Measurements from ENCODE around the gene HLA-DQB2. TPM values are rescaled to one million over a fixed set of nuclear protein-coding genes. Genes with fewer than 3 reads are reported as not detected.

The HLA-DQB2 gene
- total and polyA plus RNA-seq, 10 of the 15 experiments (the other 5 are each of a cell fraction or from before 2014, with no cell fraction given), result 0.28 to 27.1 (median 8.0) TPM

DNA sequence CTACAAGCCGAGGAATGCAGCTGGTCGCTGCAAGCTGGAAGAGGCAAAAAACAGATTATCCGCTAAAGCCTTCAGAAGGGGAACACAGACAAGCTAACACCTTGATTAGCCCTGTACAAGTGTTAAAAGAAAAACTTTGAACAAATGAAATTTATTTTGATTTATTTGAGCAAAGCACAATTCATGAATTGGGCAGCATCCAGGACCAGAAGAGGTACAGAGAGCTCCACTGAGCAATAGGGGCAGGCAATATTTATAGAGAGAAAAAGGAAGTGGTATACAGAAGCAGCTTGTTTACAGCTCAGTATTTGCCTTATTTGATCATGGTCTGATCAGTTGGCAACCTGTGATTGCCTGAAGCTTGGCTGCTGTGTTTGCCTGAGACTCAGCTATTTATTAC, 35.8 kb upstream of the HLA-DQB2 start:
- H2AFZ ChIP-seq (ENCODE audit: control insufficient read depth, low read depth, low read length), result no peak overlapping the region
- no peaks in the 10 kb centered on the region for H4K20me1 ChIP-seq (ENCODE audit: control insufficient read depth, insufficient read depth)
- ChIA-PET SMC1A (ENCODE audit: uncharacterized antibody, unreplicated experiment) (interaction anchor here (0.6 to 7.4 kb wide), 16 partner anchors 10 to 935 kb away, joined by 3 to 53 read pairs (median 4); no protein-coding TSS in a partner anchor), RAD21 (ENCODE audit: unreplicated experiment) (interaction anchor here (1.1 to 4.3 kb wide), 6 partner anchors 10 to 186 kb away, joined by 3 to 26 read pairs (median 9); partner anchors contain the start of gene TAP2), CTCF (interaction anchor here (0.7 to 4.1 kb wide), 15 partner anchors 9 to 385 kb away, joined by 3 to 36 read pairs (median 6); partner anchors contain the start of gene TAP2), POLR2A (no interaction called here)
- FAIRE-seq (no peak), ATAC-seq (no peak), DNase-seq (ENCODE audit: low read depth, low spot score) (no peak)
- no peak overlapping the region for H3K4me2 ChIP-seq (ENCODE audit: control insufficient read depth, insufficient read depth)
- H3K9ac ChIP-seq (ENCODE audit: control insufficient read depth, insufficient read depth, low read length), result no peak overlapping the region
- H3K36me3 ChIP-seq (ENCODE audit: control insufficient read depth in 2 of 2, insufficient read depth in 2 of 2, low read length in 1 of 2), result no peaks in the 10 kb centered on the region
- H3K4me3 ChIP-seq, result no peak overlapping the region
- in situ Hi-C loops (cut with MboI), result no loop called here
- no peak for TF ChIP-seq POU2F2 (IDR thresholded peaks at IDR 0.05; ENCODE audit: borderline replicate concordance, low read depth, low read length)
- TF ChIP-seq SPI1 (IDR thresholded peaks at IDR 0.05; ENCODE audit: borderline replicate concordance, insufficient read depth, low read depth, low read length), result peak; percentile 40; the same call in 1 of the 2 replicates
- H3K27me3 ChIP-seq (replicated peaks in 1 of 2; ENCODE audit: control insufficient read depth in 2 of 2, insufficient read depth in 2 of 2, low read length in 1 of 2), result no peaks in the 10 kb centered on the region
- intact Hi-C loops (cut with micrococcal nuclease; ENCODE audit: unreplicated experiment), result loop anchor here (5.0 kb wide), 1 partner anchor 552 kb away; no protein-coding TSS in a partner anchor
- H3K9me3 ChIP-seq (replicated peaks; ENCODE audit: control insufficient read depth, insufficient read depth, low read length), result no peaks in the 10 kb centered on the region; the same call in 1 of the 3 replicates
- H3K4me1 ChIP-seq (ENCODE audit: control insufficient read depth, insufficient read depth, low read length), result peaks cover 18% of the 10 kb centered on the region
- 92% methylated on average over 3 of the region's 3 CpGs for WGBS (ENCODE audit: insufficient coverage, insufficient replicate concordance, low lambda C conversion rate, missing lambda C conversion rate)
- H3K27ac ChIP-seq (ENCODE audit: control insufficient read depth, insufficient read depth), result no peak overlapping the region
- BruUV-seq (replicated peaks), result no TSS peak
- H3K79me2 ChIP-seq (ENCODE audit: control insufficient read depth, insufficient read depth, low read length), result no peaks in the 10 kb centered on the region

- WGBS (ENCODE audit: insufficient coverage, insufficient replicate concordance, low lambda C conversion rate, missing lambda C conversion rate), result 1% methylated on average over 30 of the region's 30 CpGs
- SMC1A ChIA-PET (ENCODE audit: uncharacterized antibody, unreplicated experiment), result interaction anchor here (0.8 to 7.4 kb wide), 12 partner anchors 10 to 382 kb away, joined by 3 to 53 read pairs (median 6); no protein-coding TSS in a partner anchor
- BruUV-seq (replicated peaks), result no TSS peak
- peak overlapping the region; percentile 47; the same call in 1 of the 2 replicates for H3K9ac ChIP-seq (ENCODE audit: control insufficient read depth, insufficient read depth, low read length)
- H3K36me3 ChIP-seq (ENCODE audit: control insufficient read depth in 2 of 2, insufficient read depth in 2 of 2, low read length in 1 of 2), result no peaks in the 10 kb centered on the region
- peaks cover 19% of the 10 kb centered on the region for H3K4me1 ChIP-seq (ENCODE audit: control insufficient read depth, insufficient read depth, low read length)
- intact Hi-C loops (cut with micrococcal nuclease; ENCODE audit: unreplicated experiment) (loop anchor here (1.0 to 5.0 kb wide), 3 partner anchors 71 to 550 kb away; no protein-coding TSS in a partner anchor), in situ Hi-C loops (cut with MboI) (no loop called here)
- H3K9me3 ChIP-seq (replicated peaks; ENCODE audit: control insufficient read depth, insufficient read depth, low read length), result no peaks in the 10 kb centered on the region; the same call in 1 of the 3 replicates
- POLR2A ChIA-PET, result interaction anchor here (0.6 kb wide), 1 partner anchor 99 kb away, joined by 3 read pairs; no protein-coding TSS in a partner anchor
- H3K4me3 ChIP-seq, result peak overlapping the region; percentile 29; the same call in 1 of the 2 replicates
- peak; percentile 75 for FAIRE-seq
- peak overlapping the region; percentile 90 for H2AFZ ChIP-seq (ENCODE audit: control insufficient read depth, low read depth, low read length)
- RAD21 ChIA-PET (ENCODE audit: unreplicated experiment), result interaction anchor here (0.8 to 4.3 kb wide), 9 partner anchors 10 to 383 kb away, joined by 3 to 26 read pairs (median 4); partner anchors contain the start of gene HLA-DOB
- DNase-seq (ENCODE audit: low read depth, low spot score), result no peak
- peak; percentile 89 for ATAC-seq
- peak overlapping the region; percentile 32 for H3K27ac ChIP-seq (ENCODE audit: control insufficient read depth, insufficient read depth)
- H3K4me2 ChIP-seq (ENCODE audit: control insufficient read depth, insufficient read depth), result peak overlapping the region; percentile 93
- H3K27me3 ChIP-seq (replicated peaks in 1 of 2; ENCODE audit: control insufficient read depth in 2 of 2, insufficient read depth in 2 of 2, low read length in 1 of 2), result peaks cover 0 to 5% of the 10 kb centered on the region in 2 experiments; a peak in 2 of 4 replicates
- no peaks in the 10 kb centered on the region for H4K20me1 ChIP-seq (ENCODE audit: control insufficient read depth, insufficient read depth)
- CTCF ChIA-PET, result interaction anchor here (0.6 to 2.3 kb wide), 19 partner anchors 9 to 616 kb away, joined by 3 to 23 read pairs (median 4); partner anchors contain the start of gene TAP2
- no peaks in the 10 kb centered on the region for H3K79me2 ChIP-seq (ENCODE audit: control insufficient read depth, insufficient read depth, low read length)
- TF ChIP-seq SMARCA5 (IDR thresholded peaks at IDR 0.05) (no peak), ZBED1 (IDR thresholded peaks at IDR 0.05; ENCODE audit: borderline replicate concordance) (no peak), STAT1 (conservative IDR thresholded peaks at IDR 0.05) (no peak), NRF1 (conservative IDR thresholded peaks at IDR 0.05; ENCODE audit: low read depth, low read length) (no peak), IRF3 (IDR thresholded peaks at IDR 0.05) (no peak), MXI1 (IDR thresholded peaks at IDR 0.05; ENCODE audit: low read depth, low read length) (no peak), ESRRA (IDR thresholded peaks at IDR 0.05; ENCODE audit: low read length) (no peak), FOS (IDR thresholded peaks at IDR 0.05; ENCODE audit: borderline replicate concordance, extremely low read depth, insufficient read length) (no peak), SMC3 (IDR thresholded peaks at IDR 0.05; ENCODE audit: borderline replicate concordance, low read length) (peak; percentile 65; the same call in 1 of the 2 replicates)
- TF ChIP-seq, protein P1, sequence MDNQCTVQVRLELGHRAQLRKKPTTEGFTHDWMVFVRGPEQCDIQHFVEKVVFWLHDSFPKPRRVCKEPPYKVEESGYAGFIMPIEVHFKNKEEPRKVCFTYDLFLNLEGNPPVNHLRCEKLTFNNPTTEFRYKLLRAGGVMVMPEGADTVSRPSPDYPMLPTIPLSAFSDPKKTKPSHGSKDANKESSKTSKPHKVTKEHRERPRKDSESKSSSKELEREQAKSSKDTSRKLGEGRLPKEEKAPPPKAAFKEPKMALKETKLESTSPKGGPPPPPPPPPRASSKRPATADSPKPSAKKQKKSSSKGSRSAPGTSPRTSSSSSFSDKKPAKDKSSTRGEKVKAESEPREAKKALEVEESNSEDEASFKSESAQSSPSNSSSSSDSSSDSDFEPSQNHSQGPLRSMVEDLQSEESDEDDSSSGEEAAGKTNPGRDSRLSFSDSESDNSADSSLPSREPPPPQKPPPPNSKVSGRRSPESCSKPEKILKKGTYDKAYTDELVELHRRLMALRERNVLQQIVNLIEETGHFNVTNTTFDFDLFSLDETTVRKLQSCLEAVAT (IDR thresholded peaks at IDR 0.05), result 0 out of 2 replicates have a peak, but pooled peaks have one; percentile 46
These were observed 33.8 kb upstream of the HLA-DQB2 start for GRCh38 chr6:32796848-32797776.

Data from GM12878 (cell line).